OCI-M2 (cell line): ENCODE measurements around the gene MS4A6A.
"Not testable (repeated sequence)": the region's sequence is repeated elsewhere in the genome, so short reads cannot be mapped to it uniquely, and the experiment has no call there.

ENCODE experiments used
- DNase-seq: peaks from one replicate; lab custom pipeline; 2025; ENCODE audit not compliant: unreplicated experiment; lab: John Stamatoyannopoulos, UW

The MS4A6A gene

DNA sequence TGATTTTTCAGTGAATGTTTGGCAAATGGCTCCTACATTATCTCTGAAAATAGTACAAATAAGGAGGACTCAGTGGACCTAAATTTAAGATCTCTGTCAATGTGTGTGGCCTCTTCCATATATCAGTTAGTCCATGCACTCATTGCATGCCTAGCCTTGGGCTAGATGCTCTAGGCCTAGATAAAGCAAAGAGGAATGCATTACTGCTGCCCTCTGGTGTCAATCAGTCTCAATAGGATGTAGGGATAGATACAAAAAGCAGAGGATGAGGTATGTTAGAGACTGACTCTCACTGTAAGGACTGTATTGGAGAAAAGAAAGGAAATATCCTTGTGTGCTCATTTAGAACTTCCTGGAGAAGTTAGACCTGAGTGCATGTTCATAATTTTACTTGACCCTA, 52.4 kb downstream of the MS4A6A start:
- peak; percentile 29 for DNase-seq

DNA sequence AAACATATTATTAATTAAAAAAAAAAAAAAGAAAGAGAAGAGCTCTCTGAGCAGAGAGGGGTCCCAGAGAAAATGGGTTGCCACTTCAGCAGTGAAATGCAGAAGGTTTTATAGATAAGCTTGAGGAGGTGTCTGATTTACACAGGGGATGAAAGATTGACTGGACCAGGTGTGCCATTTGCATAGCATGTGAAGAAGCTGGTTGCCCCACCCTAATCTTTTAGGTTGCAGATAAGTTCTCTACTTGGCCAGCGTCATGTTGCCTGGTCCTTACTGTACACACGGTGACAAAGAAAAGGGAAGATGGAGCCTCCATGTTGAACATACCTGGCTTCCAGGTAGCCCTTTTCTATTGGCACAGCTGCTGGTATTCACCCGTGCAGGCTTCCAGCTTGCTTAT, 53.0 kb downstream of the MS4A6A start:
- DNase-seq, result no peak

DNA sequence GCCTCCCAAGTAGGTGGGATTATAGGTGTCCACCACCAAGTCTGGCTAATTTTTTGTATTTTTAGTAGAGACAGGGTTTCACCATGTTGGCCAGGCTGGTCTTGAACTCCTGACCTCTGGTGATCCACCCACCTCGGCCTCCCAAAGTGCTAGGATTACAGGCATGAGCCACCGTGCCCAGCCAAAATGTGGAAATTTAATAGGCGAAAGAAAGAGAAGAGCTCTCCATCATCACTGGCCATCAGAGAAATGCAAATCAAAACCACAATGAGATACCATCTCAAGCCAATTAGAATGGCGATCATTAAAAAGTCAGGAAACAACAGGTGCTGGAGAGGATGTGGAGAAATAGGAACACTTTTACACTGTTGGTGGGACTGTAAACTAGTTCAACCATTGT, 54.0 kb downstream of the MS4A6A start:
- not testable (repeated sequence) for DNase-seq

DNA sequence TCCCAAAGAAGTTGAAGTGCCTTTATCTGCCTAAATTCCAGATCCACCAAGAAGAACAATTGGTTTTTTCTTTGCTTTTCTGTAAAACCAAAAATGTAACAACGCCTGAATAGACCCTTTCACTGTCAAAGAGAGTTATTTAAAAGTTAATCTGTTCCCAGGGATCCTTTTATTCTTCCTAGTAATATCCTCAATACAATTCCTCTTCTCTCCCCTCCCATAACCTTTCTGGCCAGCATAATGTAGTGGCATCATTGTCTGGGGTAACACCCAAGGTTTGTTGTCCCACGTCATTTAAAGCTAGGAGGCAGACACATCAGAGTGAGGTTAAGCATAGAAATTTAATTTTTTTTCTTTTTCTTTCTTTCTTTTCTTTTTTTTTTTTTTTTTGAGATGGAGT, 54.5 kb downstream of the MS4A6A start:
- DNase-seq, result no peak

DNA sequence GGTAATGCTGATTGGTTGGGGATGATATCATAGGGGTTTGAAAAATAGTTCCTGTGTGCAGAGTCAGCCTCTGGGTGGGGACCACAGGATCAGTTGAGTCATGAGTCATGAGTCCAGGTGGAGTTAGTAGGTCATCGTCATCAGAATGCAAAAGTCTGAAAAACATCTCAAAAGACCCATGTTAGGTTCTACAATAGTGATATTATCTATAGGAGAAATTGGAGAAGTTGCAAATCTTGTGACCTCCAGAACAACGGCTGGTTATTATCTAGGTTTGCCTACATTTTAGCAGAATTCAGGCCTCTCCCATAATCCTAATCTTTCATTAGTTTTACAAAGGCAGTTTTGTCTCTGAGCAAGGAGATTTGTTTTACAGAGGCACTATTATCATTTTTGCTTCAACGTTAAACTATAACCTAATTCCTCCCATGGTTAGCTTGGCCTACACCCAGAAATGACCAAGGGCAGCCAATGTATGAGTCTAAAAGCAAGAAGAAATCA, 55.5 kb downstream of the MS4A6A start:
- DNase-seq, result peak; percentile 44

DNA sequence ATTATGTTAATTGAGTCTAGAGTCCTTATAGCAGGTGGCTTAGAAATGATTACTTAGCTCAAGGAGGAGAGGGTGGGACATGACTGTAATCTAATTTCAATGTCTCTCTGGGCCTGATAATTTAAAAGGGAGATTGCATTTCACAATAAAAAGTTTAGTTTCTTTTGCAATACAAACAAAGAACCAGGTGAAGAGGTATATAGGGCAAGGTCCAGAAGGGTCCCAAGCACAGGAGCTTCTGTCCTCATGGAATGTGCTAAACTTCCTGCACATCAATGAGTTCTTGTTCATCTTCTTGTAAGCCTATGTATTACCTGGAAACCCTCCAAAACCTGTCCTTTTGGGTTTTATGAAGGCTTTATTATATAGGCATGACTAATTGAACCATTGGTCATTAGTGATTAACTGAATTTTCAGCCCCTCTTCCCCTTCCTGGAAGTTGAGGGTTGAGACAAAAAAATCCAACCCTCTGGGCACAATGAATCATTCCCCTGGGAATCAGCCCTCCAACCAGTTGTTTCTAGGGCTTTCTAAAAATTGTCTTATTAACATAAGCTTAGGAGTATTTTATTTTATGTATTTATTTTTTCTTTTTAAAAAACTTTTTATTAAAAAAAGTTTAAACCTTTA, 56.8 kb downstream of the MS4A6A start:
- DNase-seq, result no peak

DNA sequence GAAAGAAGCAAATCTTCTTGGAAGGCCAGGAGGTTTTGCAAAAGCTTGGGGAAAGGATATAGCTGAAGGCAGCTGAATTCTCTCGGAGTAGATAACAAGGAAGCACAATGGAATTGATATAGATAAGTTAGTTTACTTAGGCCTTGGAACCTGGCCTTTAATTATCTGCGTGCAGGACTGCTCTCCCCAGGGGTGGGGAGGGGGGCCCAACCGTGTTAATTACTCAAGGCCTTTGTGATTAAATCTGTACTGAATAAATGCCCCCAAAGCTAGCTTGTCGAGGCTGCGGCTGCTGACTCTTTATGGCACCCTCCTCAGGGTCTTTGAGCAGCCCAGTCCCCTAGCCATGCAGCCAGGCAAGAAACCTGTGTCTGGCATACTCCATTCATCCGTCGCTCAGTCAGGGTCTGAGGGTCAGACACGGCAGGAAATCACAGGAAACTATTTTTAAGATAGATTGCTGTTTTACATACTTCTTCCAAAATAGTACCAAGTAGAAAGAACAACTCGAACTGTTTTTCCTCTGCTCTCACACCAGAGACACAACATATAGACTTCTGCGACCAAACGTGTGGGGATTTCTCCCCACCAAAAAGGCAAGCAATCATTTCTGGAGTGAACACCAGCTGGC, 58.0 kb downstream of the MS4A6A start:
- DNase-seq, result no peak
